Esophagus squamous epithelium (tissue), 4 donors: Measurements from ENCODE around the gene MYBPC2.

Experiments
- POLR2A ChIP-seq, 4 donors: fragments of 450-650 bp; IDR thresholded peaks; one replicate each; pipeline ENCODE4 v1.6.1; 2017; ENCODE audit warnings: antibody characterized with exemption in 4 of 4, mild to moderate bottlenecking in 4 of 4, moderate library complexity in 3 of 4
- TF ChIP-seq, protein P1 (sequence below), 6 experiments: fragments of 450-650 bp in 4 of 6; fragments of 200-600 bp in 2 of 6; sonication (generic) in 2 of 6; IDR thresholded peaks; one replicate each; pipeline ENCODE4 v1.5.1; 2016 to 2019; ENCODE audit warnings: antibody characterized with exemption in 6 of 6, mild to moderate bottlenecking in 4 of 6, moderate library complexity in 4 of 6

DNA sequence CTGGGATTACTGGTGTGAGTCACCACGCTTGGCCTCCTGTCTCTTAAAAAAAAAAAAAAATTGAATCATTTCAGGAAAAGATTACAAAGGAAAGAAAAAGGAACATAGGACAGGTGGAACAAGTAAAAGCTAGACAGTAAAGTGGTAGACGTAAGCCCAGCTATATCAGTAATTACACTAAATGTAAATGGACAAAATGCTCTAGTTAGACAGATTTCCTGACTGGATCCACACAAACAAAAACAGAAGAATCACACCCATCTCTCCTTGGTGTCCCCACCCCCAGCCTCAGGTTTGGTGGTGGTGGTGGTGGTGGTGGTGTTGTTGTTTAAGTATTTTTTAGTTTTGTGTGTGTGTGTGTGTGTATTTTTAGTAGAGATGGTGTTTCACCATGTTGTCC, 20.3 kb upstream of the MYBPC2 start:
- TF ChIP-seq, protein P1, sequence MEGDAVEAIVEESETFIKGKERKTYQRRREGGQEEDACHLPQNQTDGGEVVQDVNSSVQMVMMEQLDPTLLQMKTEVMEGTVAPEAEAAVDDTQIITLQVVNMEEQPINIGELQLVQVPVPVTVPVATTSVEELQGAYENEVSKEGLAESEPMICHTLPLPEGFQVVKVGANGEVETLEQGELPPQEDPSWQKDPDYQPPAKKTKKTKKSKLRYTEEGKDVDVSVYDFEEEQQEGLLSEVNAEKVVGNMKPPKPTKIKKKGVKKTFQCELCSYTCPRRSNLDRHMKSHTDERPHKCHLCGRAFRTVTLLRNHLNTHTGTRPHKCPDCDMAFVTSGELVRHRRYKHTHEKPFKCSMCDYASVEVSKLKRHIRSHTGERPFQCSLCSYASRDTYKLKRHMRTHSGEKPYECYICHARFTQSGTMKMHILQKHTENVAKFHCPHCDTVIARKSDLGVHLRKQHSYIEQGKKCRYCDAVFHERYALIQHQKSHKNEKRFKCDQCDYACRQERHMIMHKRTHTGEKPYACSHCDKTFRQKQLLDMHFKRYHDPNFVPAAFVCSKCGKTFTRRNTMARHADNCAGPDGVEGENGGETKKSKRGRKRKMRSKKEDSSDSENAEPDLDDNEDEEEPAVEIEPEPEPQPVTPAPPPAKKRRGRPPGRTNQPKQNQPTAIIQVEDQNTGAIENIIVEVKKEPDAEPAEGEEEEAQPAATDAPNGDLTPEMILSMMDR (IDR thresholded peaks at IDR 0.05) = no peak
- no peak for TF ChIP-seq POLR2A (IDR thresholded peaks at IDR 0.05)
